Liver (tissue), 3 donors: ENCODE data around the gene WWC1.

Source experiments
- FOXA1 ChIP-seq: IDR thresholded peaks from 2 replicates; pipeline ENCODE4 v1.6.1; 2016; ENCODE audit warnings: antibody characterized with exemption
- FOXA2 ChIP-seq: IDR thresholded peaks from 2 replicates; pipeline ENCODE4 v1.6.1; 2016; ENCODE audit warnings: antibody characterized with exemption
- JUND ChIP-seq, 2 donors: IDR thresholded peaks; 2 replicates each; pipeline ENCODE4 v1.6.1; 2016; ENCODE audit warnings: antibody characterized with exemption in 2 of 2
- NR2F2 ChIP-seq: IDR thresholded peaks from 2 replicates; pipeline ENCODE4 v1.6.1; 2016; ENCODE audit warnings: antibody characterized with exemption
- RAD21 ChIP-seq, 2 donors: IDR thresholded peaks; 2 replicates each; pipeline ENCODE4 v1.6.1; 2016; ENCODE audit warnings: antibody characterized with exemption in 2 of 2, mild to moderate bottlenecking in 2 of 2
- RXRA ChIP-seq, 2 donors: IDR thresholded peaks; 2 replicates each; pipeline ENCODE4 v1.6.1; 2017 to 2018; ENCODE audit warnings: antibody characterized with exemption in 2 of 2, mild to moderate bottlenecking in 1 of 2
- TAF1 ChIP-seq: conservative IDR thresholded peaks from 2 replicates; pipeline ENCODE4 v1.6.1; 2016; ENCODE audit warnings: antibody characterized with exemption, mild to moderate bottlenecking
- YY1 ChIP-seq: IDR thresholded peaks from 2 replicates; pipeline ENCODE4 v1.6.1; 2016; ENCODE audit warnings: antibody characterized with exemption, mild to moderate bottlenecking
- TF ChIP-seq, protein P1 (sequence below): fragments of 150-350 bp; IDR thresholded peaks from 2 replicates; pipeline ENCODE4 v1.5.1; 2017; ENCODE audit warnings: improper control_type of control experiment, low read depth, low read length; ENCODE audit not compliant: missing input control
- TF ChIP-seq, protein P2 (sequence below): IDR thresholded peaks from 2 replicates; pipeline ENCODE4 v1.6.1; 2016; ENCODE audit warnings: antibody characterized with exemption, mild to moderate bottlenecking
- TF ChIP-seq, protein P3 (sequence below): IDR thresholded peaks from 2 replicates; pipeline ENCODE4 v1.6.1; 2016; ENCODE audit warnings: antibody characterized with exemption
- TF ChIP-seq, protein P4 (sequence below): IDR thresholded peaks from 2 replicates; pipeline ENCODE4 v1.6.1; 2016; ENCODE audit warnings: antibody characterized with exemption
- TF ChIP-seq, protein P5 (sequence below): IDR thresholded peaks from 2 replicates; pipeline ENCODE4 v1.6.1; 2016; ENCODE audit warnings: antibody characterized with exemption
- donor health status: healthy.
- donor health status: healthy.

DNA sequence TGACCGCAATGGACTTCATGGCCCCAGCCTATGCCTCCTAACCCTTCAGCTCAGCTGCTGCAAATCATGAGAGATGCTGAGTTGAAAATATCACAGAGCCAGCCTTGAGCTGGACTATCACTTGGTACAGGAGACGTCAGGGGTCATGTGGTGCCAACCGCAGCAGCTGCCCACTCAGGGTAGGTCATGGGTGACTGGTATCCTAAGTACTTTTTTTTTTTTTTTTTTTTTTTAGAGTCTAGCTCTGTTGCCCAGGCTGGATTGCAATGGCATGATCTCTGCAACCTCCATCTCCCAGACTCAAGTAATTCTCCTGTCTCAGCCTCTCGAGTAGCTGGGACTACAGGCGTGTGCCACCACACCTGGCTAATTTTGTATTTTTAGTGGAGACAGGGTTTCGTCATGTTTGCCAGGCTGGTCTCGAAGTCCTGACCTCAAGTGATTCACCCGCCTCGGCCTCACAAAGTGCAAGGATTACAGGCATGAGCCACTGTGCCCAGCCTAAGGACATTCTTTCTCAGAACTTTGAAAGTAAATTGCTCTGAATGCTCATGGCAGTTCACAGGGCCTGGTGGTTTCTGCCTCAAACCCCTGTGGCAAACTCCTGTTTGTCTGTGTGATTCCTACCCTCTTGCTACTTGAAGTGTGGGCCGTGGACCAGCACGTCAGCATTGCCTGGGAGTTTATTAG, 21.3 kb downstream of the WWC1 start:
- TF ChIP-seq JUND (IDR thresholded peaks at IDR 0.05) = no peak
- TF ChIP-seq TAF1 = no peak
- TF ChIP-seq, protein P1, sequence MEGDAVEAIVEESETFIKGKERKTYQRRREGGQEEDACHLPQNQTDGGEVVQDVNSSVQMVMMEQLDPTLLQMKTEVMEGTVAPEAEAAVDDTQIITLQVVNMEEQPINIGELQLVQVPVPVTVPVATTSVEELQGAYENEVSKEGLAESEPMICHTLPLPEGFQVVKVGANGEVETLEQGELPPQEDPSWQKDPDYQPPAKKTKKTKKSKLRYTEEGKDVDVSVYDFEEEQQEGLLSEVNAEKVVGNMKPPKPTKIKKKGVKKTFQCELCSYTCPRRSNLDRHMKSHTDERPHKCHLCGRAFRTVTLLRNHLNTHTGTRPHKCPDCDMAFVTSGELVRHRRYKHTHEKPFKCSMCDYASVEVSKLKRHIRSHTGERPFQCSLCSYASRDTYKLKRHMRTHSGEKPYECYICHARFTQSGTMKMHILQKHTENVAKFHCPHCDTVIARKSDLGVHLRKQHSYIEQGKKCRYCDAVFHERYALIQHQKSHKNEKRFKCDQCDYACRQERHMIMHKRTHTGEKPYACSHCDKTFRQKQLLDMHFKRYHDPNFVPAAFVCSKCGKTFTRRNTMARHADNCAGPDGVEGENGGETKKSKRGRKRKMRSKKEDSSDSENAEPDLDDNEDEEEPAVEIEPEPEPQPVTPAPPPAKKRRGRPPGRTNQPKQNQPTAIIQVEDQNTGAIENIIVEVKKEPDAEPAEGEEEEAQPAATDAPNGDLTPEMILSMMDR = no peak
- TF ChIP-seq, protein P2, sequence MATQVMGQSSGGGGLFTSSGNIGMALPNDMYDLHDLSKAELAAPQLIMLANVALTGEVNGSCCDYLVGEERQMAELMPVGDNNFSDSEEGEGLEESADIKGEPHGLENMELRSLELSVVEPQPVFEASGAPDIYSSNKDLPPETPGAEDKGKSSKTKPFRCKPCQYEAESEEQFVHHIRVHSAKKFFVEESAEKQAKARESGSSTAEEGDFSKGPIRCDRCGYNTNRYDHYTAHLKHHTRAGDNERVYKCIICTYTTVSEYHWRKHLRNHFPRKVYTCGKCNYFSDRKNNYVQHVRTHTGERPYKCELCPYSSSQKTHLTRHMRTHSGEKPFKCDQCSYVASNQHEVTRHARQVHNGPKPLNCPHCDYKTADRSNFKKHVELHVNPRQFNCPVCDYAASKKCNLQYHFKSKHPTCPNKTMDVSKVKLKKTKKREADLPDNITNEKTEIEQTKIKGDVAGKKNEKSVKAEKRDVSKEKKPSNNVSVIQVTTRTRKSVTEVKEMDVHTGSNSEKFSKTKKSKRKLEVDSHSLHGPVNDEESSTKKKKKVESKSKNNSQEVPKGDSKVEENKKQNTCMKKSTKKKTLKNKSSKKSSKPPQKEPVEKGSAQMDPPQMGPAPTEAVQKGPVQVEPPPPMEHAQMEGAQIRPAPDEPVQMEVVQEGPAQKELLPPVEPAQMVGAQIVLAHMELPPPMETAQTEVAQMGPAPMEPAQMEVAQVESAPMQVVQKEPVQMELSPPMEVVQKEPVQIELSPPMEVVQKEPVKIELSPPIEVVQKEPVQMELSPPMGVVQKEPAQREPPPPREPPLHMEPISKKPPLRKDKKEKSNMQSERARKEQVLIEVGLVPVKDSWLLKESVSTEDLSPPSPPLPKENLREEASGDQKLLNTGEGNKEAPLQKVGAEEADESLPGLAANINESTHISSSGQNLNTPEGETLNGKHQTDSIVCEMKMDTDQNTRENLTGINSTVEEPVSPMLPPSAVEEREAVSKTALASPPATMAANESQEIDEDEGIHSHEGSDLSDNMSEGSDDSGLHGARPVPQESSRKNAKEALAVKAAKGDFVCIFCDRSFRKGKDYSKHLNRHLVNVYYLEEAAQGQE = no peak
- TF ChIP-seq RAD21 (IDR thresholded peaks at IDR 0.05) = no peak
- TF ChIP-seq RXRA (IDR thresholded peaks at IDR 0.05) = no peak
- TF ChIP-seq, protein P3, sequence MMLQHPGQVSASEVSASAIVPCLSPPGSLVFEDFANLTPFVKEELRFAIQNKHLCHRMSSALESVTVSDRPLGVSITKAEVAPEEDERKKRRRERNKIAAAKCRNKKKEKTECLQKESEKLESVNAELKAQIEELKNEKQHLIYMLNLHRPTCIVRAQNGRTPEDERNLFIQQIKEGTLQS = no peak
- TF ChIP-seq YY1 = no peak
- no peak for TF ChIP-seq FOXA1
- TF ChIP-seq FOXA2 = no peak
- TF ChIP-seq, protein P4, sequence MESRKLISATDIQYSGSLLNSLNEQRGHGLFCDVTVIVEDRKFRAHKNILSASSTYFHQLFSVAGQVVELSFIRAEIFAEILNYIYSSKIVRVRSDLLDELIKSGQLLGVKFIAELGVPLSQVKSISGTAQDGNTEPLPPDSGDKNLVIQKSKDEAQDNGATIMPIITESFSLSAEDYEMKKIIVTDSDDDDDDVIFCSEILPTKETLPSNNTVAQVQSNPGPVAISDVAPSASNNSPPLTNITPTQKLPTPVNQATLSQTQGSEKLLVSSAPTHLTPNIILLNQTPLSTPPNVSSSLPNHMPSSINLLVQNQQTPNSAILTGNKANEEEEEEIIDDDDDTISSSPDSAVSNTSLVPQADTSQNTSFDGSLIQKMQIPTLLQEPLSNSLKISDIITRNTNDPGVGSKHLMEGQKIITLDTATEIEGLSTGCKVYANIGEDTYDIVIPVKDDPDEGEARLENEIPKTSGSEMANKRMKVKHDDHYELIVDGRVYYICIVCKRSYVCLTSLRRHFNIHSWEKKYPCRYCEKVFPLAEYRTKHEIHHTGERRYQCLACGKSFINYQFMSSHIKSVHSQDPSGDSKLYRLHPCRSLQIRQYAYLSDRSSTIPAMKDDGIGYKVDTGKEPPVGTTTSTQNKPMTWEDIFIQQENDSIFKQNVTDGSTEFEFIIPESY = no peak
- TF ChIP-seq, protein P5, sequence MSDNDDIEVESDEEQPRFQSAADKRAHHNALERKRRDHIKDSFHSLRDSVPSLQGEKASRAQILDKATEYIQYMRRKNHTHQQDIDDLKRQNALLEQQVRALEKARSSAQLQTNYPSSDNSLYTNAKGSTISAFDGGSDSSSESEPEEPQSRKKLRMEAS = no peak
- TF ChIP-seq NR2F2 = no peak
